GM08714 (cell line): ENCODE measurements around the gene ANK2.

Experiments used
- H3K4me3 ChIP-seq: fragments of 200-500 bp; sonication (Bioruptor generic); 2 replicates; pipeline ENCODE4 v1.5.1; 2014; ENCODE audit warnings: mild to moderate bottlenecking, low read length, inconsistent platforms
- ZNF274 ChIP-seq: IDR thresholded peaks from 2 replicates; pipeline ENCODE4 v1.6.1; 2012; ENCODE audit warnings: mild to moderate bottlenecking, low read depth, low read length

The ANK2 gene

GRCh38 chr4:113344100-113344499 lies 294.6 kb downstream of the ANK2 start:
- TF ChIP-seq ZNF274, result no peak
- no peak overlapping the region for H3K4me3 ChIP-seq

- H3K4me3 ChIP-seq, result no peak overlapping the region
- TF ChIP-seq ZNF274, result no peak
These were observed 297.8 kb downstream of the ANK2 start for GRCh38 chr4:113347245-113347644.

GRCh38 chr4:113349430-113349829 lies 300.0 kb downstream of the ANK2 start:
- TF ChIP-seq ZNF274, result no peak
- no peak overlapping the region for H3K4me3 ChIP-seq

- no peak overlapping the region for H3K4me3 ChIP-seq
- no peak for TF ChIP-seq ZNF274
These were observed 301.1 kb downstream of the ANK2 start for GRCh38 chr4:113350576-113350975.

GRCh38 chr4:113355550-113356371 lies 306.3 kb downstream of the ANK2 start:
- H3K4me3 ChIP-seq, result no peak overlapping the region
- TF ChIP-seq ZNF274, result no peak

GRCh38 chr4:113356453-113356852 lies 307.0 kb downstream of the ANK2 start:
- H3K4me3 ChIP-seq, result no peak overlapping the region
- TF ChIP-seq ZNF274, result no peak

GRCh38 chr4:113358784-113359183 lies 309.3 kb downstream of the ANK2 start:
- no peak for TF ChIP-seq ZNF274
- no peak overlapping the region for H3K4me3 ChIP-seq

- TF ChIP-seq ZNF274, result no peak
These were observed 315.9 kb downstream of the ANK2 start for GRCh38 chr4:113365377-113365776.

GRCh38 chr4:113368056-113368455 lies 318.6 kb downstream of the ANK2 start:
- H3K4me3 ChIP-seq, result no peak overlapping the region
- no peak for TF ChIP-seq ZNF274

More at GRCh38 chr4:113365377-113365776, 315.9 kb downstream of the ANK2 start:
- no peak overlapping the region for H3K4me3 ChIP-seq

- no peak overlapping the region for H3K4me3 ChIP-seq
- TF ChIP-seq ZNF274, result no peak
These were observed 321.7 kb downstream of the ANK2 start for GRCh38 chr4:113371111-113371510.

GRCh38 chr4:113375964-113376666 lies 326.7 kb downstream of the ANK2 start:
- TF ChIP-seq ZNF274, result no peak
- H3K4me3 ChIP-seq, result no peak overlapping the region

- TF ChIP-seq ZNF274, result no peak
These were observed 329.4 kb downstream of the ANK2 start for GRCh38 chr4:113378836-113379235.

GRCh38 chr4:113382704-113383103 lies 333.3 kb downstream of the ANK2 start:
- H3K4me3 ChIP-seq, result no peak overlapping the region
- TF ChIP-seq ZNF274, result no peak

More at GRCh38 chr4:113378836-113379235, 329.4 kb downstream of the ANK2 start:
- no peak overlapping the region for H3K4me3 ChIP-seq

GRCh38 chr4:113383111-113383785 lies 333.8 kb downstream of the ANK2 start:
- TF ChIP-seq ZNF274, result no peak
- no peak overlapping the region for H3K4me3 ChIP-seq

GRCh38 chr4:113384600-113384999 lies 335.1 kb downstream of the ANK2 start:
- no peak overlapping the region for H3K4me3 ChIP-seq
- no peak for TF ChIP-seq ZNF274
